HG03571 (cell line): ENCODE results near the gene CYP3A4.
A peak's percentile ranks its signal among the peaks of the same experiment; 100 is the strongest.
"Not testable (repeated sequence)": the region's sequence is repeated elsewhere in the genome, so short reads cannot be mapped to it uniquely, and the experiment has no call there.

ENCODE experiments used
- ATAC-seq: cut with Tn5 transposase; IDR thresholded peaks from one replicate; pipeline ENCODE4 v1.9.1; 2021; ENCODE audit not compliant: unreplicated experiment

CYP3A4 gene

GRCh38 chr7:99784007-99784406 is at the start of gene CYP3A4:
CYP3A4 (minus strand) TSS chr7:99784184; CDS start chr7:99784081, 103 bp downstream.
- no peak for ATAC-seq

- no peak for ATAC-seq
Measured at GRCh38 chr7:99833289-99833877, 49.4 kb upstream of the CYP3A4 start.

- no peak for ATAC-seq
Measured at GRCh38 chr7:99831595-99831994, 47.6 kb upstream of the CYP3A4 start.

- peak; percentile 69 for ATAC-seq
Measured at GRCh38 chr7:99829524-99830160, 45.7 kb upstream of the CYP3A4 start.

GRCh38 chr7:99828811-99829210 is 44.8 kb upstream of the CYP3A4 start:
- ATAC-seq: no peak

GRCh38 chr7:99827040-99827778 is 43.2 kb upstream of the CYP3A4 start:
- no peak for ATAC-seq

GRCh38 chr7:99825873-99826272 is 41.9 kb upstream of the CYP3A4 start:
- no peak for ATAC-seq

- no peak for ATAC-seq
Measured at GRCh38 chr7:99825452-99825851, 41.5 kb upstream of the CYP3A4 start.

GRCh38 chr7:99824091-99824490 is 40.1 kb upstream of the CYP3A4 start:
- no peak for ATAC-seq

- ATAC-seq: no peak
Measured at GRCh38 chr7:99822731-99823718, 39.0 kb upstream of the CYP3A4 start.

GRCh38 chr7:99820408-99821027 is 36.5 kb upstream of the CYP3A4 start:
- no peak for ATAC-seq

- no peak for ATAC-seq
Measured at GRCh38 chr7:99808766-99809165, 24.8 kb upstream of the CYP3A4 start.

- no peak for ATAC-seq
Measured at GRCh38 chr7:99806839-99807478, 23.0 kb upstream of the CYP3A4 start.

- no peak for ATAC-seq
Measured at GRCh38 chr7:99805641-99806040, 21.7 kb upstream of the CYP3A4 start.

GRCh38 chr7:99803118-99803517 is 19.1 kb upstream of the CYP3A4 start:
- not testable (repeated sequence) for ATAC-seq

GRCh38 chr7:99801407-99801806 is 17.4 kb upstream of the CYP3A4 start:
- ATAC-seq: not testable (repeated sequence)

- ATAC-seq: no peak
Measured at GRCh38 chr7:99798972-99799371, 15.0 kb upstream of the CYP3A4 start.

GRCh38 chr7:99795864-99796263 is 11.9 kb upstream of the CYP3A4 start:
- ATAC-seq: not testable (repeated sequence)

GRCh38 chr7:99794585-99795502 is 10.9 kb upstream of the CYP3A4 start:
- ATAC-seq: no peak
